ENCODE data around the gene LRRC70. TPM values are rescaled to one million over a fixed set of nuclear protein-coding genes. Genes with fewer than 3 reads are reported as not detected.

The LRRC70 gene
- total RNA-seq, 4 donors from 2014 or later = 0.49 to 3.6 (median 1.3) TPM

GRCh38 chr5:62572918-62573514 lies 5.6 kb upstream of the LRRC70 start:
- H3K4me3 ChIP-seq = no peak overlapping the region

GRCh38 chr5:62574599-62574998 lies 4.0 kb upstream of the LRRC70 start:
- H3K9me3 ChIP-seq = no peaks in the 10 kb centered on the region
- no peak overlapping the region for H3K27ac ChIP-seq
- no peaks in the 10 kb centered on the region for H3K27me3 ChIP-seq
- no peaks in the 10 kb centered on the region for H3K36me3 ChIP-seq
- no peaks in the 10 kb centered on the region for H3K4me1 ChIP-seq
- H3K4me3 ChIP-seq = no peak overlapping the region
- WGBS, 2 donors = 76 to 90% methylated on average over 2 of the region's 2 CpGs
- DNase-seq = no peak
- intact Hi-C loops (cut with DNase I) = no loop called here
- TF ChIP-seq POLR2A (IDR thresholded peaks at IDR 0.05) = no peak

More at GRCh38 chr5:62572918-62573514, 5.6 kb upstream of the LRRC70 start:
- no peak overlapping the region for H3K27ac ChIP-seq
- H3K9me3 ChIP-seq = peaks cover 0 to 3% (median 0%) of the 10 kb centered on the region in 3 donors
- intact Hi-C loops (cut with DNase I) = no loop called here
- no peak for DNase-seq
- H3K27me3 ChIP-seq = no peaks in the 10 kb centered on the region
- 88% methylated on average over 9 of the region's 9 CpGs for WGBS, 2 donors
- no peaks in the 10 kb centered on the region for H3K4me1 ChIP-seq
- H3K36me3 ChIP-seq = peaks cover 0 to 2% (median 0%) of the 10 kb centered on the region in 3 donors
- TF ChIP-seq POLR2A (IDR thresholded peaks at IDR 0.05) (no peak), CTCF (IDR thresholded peaks at IDR 0.05) (no peak)

GRCh38 chr5:62575066-62575465 lies 3.6 kb upstream of the LRRC70 start:
- H3K27ac ChIP-seq = no peak overlapping the region
- no peaks in the 10 kb centered on the region for H3K9me3 ChIP-seq
- no peaks in the 10 kb centered on the region for H3K27me3 ChIP-seq
- no peak overlapping the region for H3K4me3 ChIP-seq
- no peaks in the 10 kb centered on the region for H3K36me3 ChIP-seq
- no peak for DNase-seq
- no peak for TF ChIP-seq POLR2A (IDR thresholded peaks at IDR 0.05)
- no peak for TF ChIP-seq CTCF (IDR thresholded peaks at IDR 0.05)
- no peaks in the 10 kb centered on the region for H3K4me1 ChIP-seq
- 81 to 82% methylated on average over 2 of the region's 2 CpGs for WGBS, 2 donors
- intact Hi-C loops (cut with DNase I) = no loop called here

GRCh38 chr5:62575489-62575888 lies 3.1 kb upstream of the LRRC70 start:
- TF ChIP-seq CTCF (IDR thresholded peaks at IDR 0.05) (no peak), POLR2A (IDR thresholded peaks at IDR 0.05) (no peak)
- no peak overlapping the region for H3K4me3 ChIP-seq
- no peak overlapping the region for H3K27ac ChIP-seq
- H3K9me3 ChIP-seq = no peaks in the 10 kb centered on the region
- 53 to 69% methylated on average over 1 of the region's 1 CpG for WGBS, 2 donors
- no peak for DNase-seq
- H3K4me1 ChIP-seq = no peaks in the 10 kb centered on the region
- no peaks in the 10 kb centered on the region for H3K27me3 ChIP-seq
- intact Hi-C loops (cut with DNase I) = no loop called here
- peaks cover 0 to 3% (median 0%) of the 10 kb centered on the region in 3 donors for H3K36me3 ChIP-seq

GRCh38 chr5:62576570-62577170 lies 1.9 kb upstream of the LRRC70 start:
- WGBS, 2 donors = 79 to 82% methylated on average over 4 of the region's 4 CpGs
- Histone ChIP-seq H3K27me3 (no peaks in the 10 kb centered on the region), H3K27ac (no peak overlapping the region), H3K9me3 (no peaks in the 10 kb centered on the region), H3K4me1 (no peaks in the 10 kb centered on the region), H3K36me3 (peaks cover 0 to 9% (median 0%) of the 10 kb centered on the region in 3 donors), H3K4me3 (no peak overlapping the region)
- DNase-seq = no peak
- TF ChIP-seq POLR2A (IDR thresholded peaks at IDR 0.05) (no peak), CTCF (IDR thresholded peaks at IDR 0.05) (no peak)
- intact Hi-C loops (cut with DNase I) = no loop called here

Data from esophagus squamous epithelium (tissue), 5 donors.